NB4 (cell line): ENCODE measurements around the gene ATRNL1.
A peak's percentile ranks its signal among the peaks of the same experiment; 100 is the strongest.

Experiments
- DNase-seq: peaks from one replicate; pipeline ENCODE4 v3.0.0; 2010; ENCODE audit warnings: low read depth
- H3K4me3 ChIP-seq: one replicate; pipeline ENCODE4 v1.5.1; 2011; ENCODE audit warnings: mild to moderate bottlenecking, low read depth, low read length, moderate library complexity
- CTCF ChIP-seq: IDR thresholded peaks from one replicate; pipeline ENCODE4 v1.5.1; 2012; ENCODE audit warnings: low read depth, low read length
- MAX ChIP-seq: IDR thresholded peaks from 2 replicates; pipeline ENCODE4 v1.6.1; 2011; ENCODE audit warnings: low read depth, low read length
- MYC ChIP-seq: IDR thresholded peaks from 2 replicates; pipeline ENCODE4 v1.6.1; 2011; ENCODE audit warnings: low read depth, low read length
- POLR2A ChIP-seq: IDR thresholded peaks from 2 replicates; pipeline ENCODE4 v1.6.1; 2011; ENCODE audit warnings: mild to moderate bottlenecking; ENCODE audit not compliant: insufficient read length; ENCODE audit errors: extremely low read depth

Gene ATRNL1

GRCh38 chr10:115942101-115942500 is 848.9 kb downstream of the ATRNL1 start:
- DNase-seq, result no peak
- no peak overlapping the region for H3K4me3 ChIP-seq
- TF ChIP-seq MYC, result no peak
- no peak for TF ChIP-seq POLR2A
- no peak for TF ChIP-seq CTCF
- no peak for TF ChIP-seq MAX

- H3K4me3 ChIP-seq, result no peak overlapping the region
- no peak for TF ChIP-seq CTCF
- TF ChIP-seq POLR2A, result no peak
- no peak for TF ChIP-seq MYC
- no peak for TF ChIP-seq MAX
- no peak for DNase-seq
Observed at GRCh38 chr10:115944538-115944937, 851.4 kb downstream of the ATRNL1 start.

GRCh38 chr10:115945701-115946445 is 852.7 kb downstream of the ATRNL1 start:
- TF ChIP-seq CTCF, result no peak
- TF ChIP-seq MAX, result no peak
- no peak overlapping the region for H3K4me3 ChIP-seq
- no peak for DNase-seq

GRCh38 chr10:115947104-115947503 is 853.9 kb downstream of the ATRNL1 start:
- TF ChIP-seq MYC (no peak), CTCF (no peak), MAX (no peak), POLR2A (no peak)
- H3K4me3 ChIP-seq, result no peak overlapping the region
- no peak for DNase-seq

GRCh38 chr10:115948465-115948864 is 855.3 kb downstream of the ATRNL1 start:
- TF ChIP-seq CTCF (no peak), MYC (no peak), POLR2A (no peak), MAX (no peak)
- H3K4me3 ChIP-seq, result no peak overlapping the region
- DNase-seq, result peak; percentile 8
